ENCODE measurements around the gene CSNK2A1.
"Not testable (repeated sequence)": the region's sequence is repeated elsewhere in the genome, so short reads cannot be mapped to it uniquely, and the experiment has no call there.

CSNK2A1 gene

DNA sequence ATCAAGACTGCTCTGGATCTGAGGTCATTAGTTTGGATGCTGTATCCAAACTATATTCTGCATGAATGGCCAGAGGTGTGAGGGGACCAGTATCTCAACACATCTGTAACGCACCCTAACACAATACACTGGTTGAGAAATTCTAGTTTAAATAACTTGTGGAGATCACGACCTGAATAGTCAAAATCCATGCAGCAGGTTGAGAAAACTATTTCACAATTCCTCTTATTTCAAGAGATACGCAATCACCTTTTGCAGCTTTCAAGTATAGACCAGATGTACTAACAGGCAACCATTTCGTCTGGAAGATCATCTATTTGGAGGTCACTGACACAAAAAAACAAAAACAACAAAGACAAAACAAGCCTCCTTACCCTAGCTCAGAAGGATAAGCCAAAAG lies 11.1 kb downstream of the CSNK2A1 start:
- DNase-seq (ENCODE audit: low read depth): no peak

- DNase-seq (ENCODE audit: low read depth): no peak
These were observed 12.0 kb downstream of the CSNK2A1 start for GRCh38 chr20:531608-532007.

- no peak for DNase-seq (ENCODE audit: low read depth)
These were observed 13.3 kb downstream of the CSNK2A1 start for GRCh38 chr20:530321-530720.

GRCh38 chr20:528923-529604 lies 14.5 kb downstream of the CSNK2A1 start:
- DNase-seq (ENCODE audit: low read depth): no peak

DNA sequence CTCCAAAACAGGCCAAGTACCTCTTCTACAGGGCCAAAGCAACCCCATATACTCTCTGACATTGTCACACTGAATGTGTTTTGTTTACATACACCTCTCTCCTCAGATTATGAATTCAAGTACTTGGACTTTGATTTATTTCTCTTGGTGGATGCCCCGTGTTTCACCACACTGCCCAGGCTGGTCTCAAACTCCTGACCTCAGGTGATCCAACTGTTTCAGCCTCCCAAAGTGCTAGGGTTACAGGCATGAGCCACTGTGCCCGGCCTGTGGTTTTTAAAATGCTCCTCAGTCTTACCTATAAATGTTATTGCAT lies 16.1 kb downstream of the CSNK2A1 start:
- DNase-seq (ENCODE audit: low read depth): no peak

DNA sequence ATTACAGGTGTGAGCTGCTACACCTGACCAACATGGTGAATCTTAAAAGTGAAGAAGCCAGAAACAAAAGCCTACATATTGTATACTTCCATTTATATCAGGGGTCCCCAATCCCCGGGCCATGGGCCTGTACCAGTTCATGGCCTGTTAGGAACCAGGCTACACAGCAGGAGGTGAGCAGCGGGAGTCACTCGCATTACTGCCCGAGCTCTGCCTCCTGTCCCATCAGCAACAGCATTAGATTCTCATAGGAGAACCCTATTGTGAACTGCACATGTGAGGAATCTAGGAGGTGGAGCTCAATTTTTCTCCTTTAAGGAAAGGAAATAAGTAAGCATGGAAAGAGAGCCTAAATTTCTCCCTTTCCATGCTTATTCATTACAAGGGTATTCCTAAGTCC lies 21.7 kb downstream of the CSNK2A1 start:
- DNase-seq (ENCODE audit: low read depth): no peak

GRCh38 chr20:519999-520398 lies 23.6 kb downstream of the CSNK2A1 start:
- DNase-seq (ENCODE audit: low read depth): no peak

GRCh38 chr20:517221-517620 lies 26.4 kb downstream of the CSNK2A1 start:
- DNase-seq (ENCODE audit: low read depth): no peak

DNA sequence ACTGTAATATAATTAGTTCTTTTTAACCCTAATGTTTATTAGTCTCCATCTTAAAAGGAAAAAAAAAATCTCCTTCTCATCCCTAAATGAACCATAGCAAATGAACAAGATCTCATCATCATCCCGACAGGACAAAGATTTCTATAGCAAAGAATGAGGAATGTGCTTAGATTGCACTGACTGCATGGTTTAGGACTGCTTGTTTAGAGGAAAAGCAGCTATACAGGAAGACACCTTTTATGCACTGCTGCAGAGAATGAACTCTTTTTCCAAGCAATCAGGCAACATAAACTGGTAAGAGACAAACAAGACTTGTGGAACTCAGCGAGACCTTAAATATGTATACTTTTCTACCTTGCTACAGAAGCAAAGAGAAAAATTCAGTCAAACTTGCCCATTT lies 26.8 kb downstream of the CSNK2A1 start:
- no peak for DNase-seq (ENCODE audit: low read depth)

DNA sequence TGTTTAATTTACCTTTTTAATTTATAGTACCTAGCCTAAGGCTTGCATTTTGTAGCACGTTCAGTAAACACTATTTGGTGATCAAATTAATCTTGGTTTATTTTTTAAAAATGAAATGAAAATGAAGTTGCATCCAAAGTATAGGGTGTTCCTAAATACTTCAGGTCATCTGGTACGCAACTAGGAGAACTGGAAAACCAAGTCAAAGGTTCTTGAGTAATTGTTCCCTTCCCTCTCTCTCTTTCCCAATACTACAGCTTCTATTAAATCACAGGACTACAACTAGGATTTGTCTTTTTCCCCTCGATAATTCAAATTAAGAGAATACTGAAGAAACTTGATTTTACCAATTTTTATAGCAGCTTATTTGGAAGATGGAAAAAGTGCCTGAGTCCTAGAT lies 27.9 kb downstream of the CSNK2A1 start:
- no peak for DNase-seq (ENCODE audit: low read depth)

DNA sequence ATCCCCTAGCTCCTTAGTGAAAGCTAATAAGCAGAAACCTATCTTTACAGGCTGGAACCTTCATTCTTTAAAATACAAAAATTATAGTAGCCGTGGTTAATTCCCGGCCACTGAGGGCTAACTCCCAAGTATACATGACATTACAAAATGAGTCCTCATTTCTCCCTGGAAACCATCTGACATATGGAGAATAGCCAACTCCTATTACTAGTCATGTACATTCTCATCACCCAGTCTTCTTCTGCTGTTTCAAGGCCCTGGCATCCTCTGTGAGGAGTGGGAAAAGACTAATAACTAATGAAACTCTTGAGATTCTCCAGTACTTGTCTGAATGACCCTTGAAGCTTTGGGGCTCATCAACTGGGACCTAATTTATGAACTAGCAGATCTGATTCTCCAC lies 30.2 kb downstream of the CSNK2A1 start:
- no peak for DNase-seq (ENCODE audit: low read depth)

DNA sequence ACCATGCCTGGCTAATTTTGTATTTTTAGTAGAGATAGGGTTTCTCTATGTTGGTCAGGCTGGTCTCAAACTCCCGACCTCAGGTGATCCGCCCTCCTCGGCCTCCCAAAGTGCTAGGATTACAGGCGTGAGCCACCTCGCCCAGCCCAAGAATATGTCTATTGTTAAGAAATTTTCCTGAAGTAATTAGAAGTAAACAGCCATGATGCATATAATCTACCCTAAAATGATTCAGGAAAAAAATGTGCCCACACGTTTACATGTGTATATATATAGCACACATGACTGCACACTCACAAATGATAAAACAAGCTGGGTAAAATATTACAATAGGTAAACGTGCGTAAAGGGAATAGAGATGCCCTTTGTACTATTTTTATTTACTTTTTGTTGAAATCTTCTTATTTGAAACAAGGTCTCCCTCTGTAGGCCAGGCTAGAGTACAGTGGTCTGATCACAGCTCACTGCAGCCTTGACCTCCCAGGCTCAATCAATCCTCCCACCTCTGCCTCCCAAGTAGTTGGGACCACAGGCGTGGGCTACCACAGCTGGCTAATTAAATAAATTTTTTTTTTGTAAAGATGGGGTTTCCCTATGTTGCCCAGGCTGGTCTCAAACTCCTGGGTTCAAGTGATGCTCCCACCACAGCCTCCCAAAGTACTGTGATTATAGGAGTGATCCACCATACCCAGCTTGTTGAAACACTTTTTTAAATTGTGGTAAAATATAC lies 33.1 kb downstream of the CSNK2A1 start:
- DNase-seq (ENCODE audit: low read depth): not testable (repeated sequence)

DNA sequence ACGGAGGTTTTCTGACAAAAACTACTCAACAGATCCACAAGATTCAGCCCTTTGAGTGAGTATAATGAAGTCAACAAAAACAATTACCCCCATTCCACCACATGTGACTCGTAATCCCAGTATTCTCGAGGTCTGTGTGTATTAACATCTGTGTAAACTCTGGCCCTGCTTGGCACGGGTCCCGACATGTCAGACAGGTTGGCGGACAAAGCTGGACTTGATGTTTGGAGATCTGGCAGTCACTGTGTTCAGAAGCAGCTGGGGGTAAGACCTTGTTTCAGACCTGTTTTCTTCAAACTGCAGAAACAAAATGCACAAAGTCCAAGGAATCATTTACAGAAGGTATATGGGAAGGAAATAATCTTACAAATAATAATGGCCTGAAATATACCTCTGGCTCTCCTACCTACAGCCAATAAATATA lies 35.2 kb downstream of the CSNK2A1 start:
- not testable (repeated sequence) for DNase-seq (ENCODE audit: low read depth)

GRCh38 chr20:507761-508332 lies 35.7 kb downstream of the CSNK2A1 start:
- DNase-seq (ENCODE audit: low read depth): no peak

GRCh38 chr20:507006-507758 lies 36.4 kb downstream of the CSNK2A1 start:
- no peak for DNase-seq (ENCODE audit: low read depth)

DNA sequence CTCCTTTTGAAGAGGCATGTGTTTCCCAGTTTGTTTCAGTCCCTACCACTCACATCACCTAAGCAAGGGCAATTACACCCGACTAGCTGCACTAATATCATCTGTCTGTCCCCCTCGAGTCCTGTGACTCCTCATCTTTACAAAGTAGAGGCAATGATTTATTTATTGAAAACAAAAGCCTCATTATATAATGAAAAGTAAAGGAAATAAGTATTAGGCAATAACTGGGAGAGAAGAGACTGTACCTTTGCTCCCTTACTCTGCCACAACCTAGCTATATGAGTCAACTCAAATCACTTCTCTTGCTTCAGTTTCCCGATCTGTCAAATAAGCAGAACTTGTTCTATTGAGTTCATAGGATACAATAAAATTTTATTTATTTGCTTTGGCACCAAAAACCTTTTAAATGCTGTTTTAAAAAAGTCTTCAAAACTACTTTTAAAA lies 38.9 kb downstream of the CSNK2A1 start:
- no peak for DNase-seq (ENCODE audit: low read depth)

DNA sequence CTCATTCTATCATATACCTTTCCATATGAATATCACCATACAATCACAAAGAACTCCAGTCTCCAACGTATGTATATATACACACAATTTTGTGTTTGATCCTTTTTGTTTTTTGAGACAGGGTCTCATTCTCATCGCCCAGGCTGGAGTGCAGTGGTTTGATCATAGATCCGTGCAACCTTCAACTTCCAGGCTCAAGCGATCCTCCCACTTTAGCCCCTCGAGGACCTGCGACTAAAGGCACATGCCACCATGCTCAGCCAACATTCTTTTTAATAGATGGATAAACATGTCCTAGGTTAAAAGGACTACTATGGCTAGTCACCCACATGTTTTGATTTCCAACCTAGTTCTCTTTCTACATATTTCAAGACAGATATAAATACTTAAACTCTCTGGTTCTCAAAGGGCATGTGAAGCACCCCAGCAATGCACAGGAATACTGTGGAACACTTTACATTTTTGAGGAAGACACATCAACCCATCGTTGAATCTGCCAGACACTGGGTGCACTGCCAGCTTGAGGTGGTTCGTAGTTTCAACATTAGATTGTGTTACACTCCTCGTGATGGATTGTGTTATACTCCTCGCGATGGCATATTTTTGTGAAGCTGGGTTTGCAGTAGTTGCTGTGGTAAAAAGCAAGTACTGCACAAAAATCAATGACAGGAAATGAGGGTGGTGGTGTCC lies 40.4 kb downstream of the CSNK2A1 start:
- DNase-seq (ENCODE audit: low read depth): no peak

- no peak for DNase-seq (ENCODE audit: low read depth)
These were observed 45.6 kb downstream of the CSNK2A1 start for GRCh38 chr20:497979-498378.

DNA sequence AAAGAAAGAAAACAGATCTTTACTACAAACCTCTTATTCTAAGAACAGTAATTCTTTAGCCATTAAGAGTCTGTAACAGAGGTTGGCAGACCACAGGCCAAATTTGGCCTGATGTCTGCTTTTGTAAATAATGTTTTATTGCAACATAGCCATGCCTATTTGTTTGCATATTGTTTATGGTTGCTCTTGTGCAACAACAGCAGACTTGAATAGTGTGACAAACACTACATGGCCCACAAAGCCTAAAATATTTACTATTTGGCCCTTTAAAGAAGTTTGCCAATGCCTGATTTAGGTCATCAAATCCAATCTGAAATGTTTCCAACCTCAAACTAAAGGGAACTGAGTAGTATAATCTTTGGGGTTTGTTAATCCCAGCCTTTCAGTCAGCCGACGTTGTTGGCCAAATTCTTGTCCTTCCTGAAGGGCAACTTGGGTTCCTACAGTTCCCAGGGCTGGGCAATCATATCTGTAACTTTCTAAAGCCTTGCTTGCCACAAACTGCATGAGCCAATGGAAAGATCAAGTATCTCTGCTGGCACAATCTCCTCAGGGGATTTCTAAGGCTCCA lies 47.4 kb downstream of the CSNK2A1 start:
- DNase-seq (ENCODE audit: low read depth): no peak

DNA sequence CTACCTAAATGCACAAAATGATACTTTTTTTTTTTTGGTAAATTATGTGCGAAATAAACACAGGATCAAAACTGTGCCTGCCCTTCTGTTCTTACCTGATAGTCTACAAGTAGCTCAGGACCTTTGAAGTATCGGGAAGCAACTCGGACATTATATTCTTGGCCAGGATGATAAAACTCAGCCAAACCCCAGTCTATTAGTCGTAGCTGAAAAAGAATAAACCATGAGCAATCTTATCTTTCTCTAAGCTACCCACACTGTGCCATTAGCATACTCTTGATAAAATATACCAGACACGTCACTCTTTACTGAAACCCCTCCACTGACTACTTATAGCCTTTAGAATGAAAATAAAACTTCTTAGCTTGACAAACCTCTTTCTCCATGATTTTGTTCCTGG lies 51.4 kb downstream of the CSNK2A1 start:
- DNase-seq (ENCODE audit: low read depth): no peak

- DNase-seq (ENCODE audit: low read depth): no peak
These were observed 55.9 kb downstream of the CSNK2A1 start for GRCh38 chr20:487655-488054.
